Measurements from ENCODE around the gene STK17A. TPM values are rescaled to one million over a fixed set of nuclear protein-coding genes. Genes with fewer than 3 reads are reported as not detected.

STK17A gene
- polyA plus RNA-seq, 1 of the 3 experiments (the other 2 are of a cell fraction): 47.8 TPM

DNA sequence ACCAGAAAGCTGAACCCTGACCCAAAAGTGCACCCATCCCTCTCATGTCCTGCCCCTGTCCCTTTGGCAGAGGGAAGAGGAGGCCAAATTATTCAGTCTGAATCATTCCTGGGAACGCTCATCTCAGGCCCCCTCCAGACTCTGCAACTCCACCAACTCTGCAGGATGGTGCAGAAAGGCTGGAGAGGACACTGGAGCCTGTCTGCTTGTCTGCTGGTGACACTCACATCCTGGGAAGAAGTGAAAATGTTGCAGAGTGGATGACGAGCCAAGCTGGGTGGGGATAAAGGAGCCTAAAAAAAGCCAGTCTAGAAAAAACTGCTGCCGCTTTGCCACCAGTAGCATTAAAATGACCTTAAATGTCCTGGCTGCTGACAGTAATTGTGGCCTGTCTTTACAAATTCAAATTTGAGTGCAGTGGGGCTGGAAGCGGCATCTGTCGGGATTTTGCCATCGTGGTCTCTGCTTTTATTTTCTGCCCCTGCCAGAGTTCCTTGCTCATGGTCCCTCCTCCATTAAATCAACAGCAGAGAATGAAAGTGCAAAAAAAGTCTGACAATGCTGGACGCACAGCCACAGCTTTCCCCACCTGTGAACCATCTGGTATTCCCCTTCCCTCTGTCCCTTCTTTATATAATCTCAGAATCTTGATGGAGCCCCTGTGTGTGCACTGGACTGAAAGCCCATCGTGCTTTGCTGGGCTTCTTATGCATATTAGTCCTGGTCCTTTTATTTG lies 63.9 kb downstream of the STK17A start (continued):
- TF ChIP-seq FOXM1 (IDR thresholded peaks at IDR 0.05; ENCODE audit: low read depth): peak; percentile 58; the same call in 1 of the 2 replicates
- TF ChIP-seq JUND (IDR thresholded peaks at IDR 0.05): peak; percentile 24; the same call in 1 of the 2 replicates
- TF ChIP-seq, protein P1, sequence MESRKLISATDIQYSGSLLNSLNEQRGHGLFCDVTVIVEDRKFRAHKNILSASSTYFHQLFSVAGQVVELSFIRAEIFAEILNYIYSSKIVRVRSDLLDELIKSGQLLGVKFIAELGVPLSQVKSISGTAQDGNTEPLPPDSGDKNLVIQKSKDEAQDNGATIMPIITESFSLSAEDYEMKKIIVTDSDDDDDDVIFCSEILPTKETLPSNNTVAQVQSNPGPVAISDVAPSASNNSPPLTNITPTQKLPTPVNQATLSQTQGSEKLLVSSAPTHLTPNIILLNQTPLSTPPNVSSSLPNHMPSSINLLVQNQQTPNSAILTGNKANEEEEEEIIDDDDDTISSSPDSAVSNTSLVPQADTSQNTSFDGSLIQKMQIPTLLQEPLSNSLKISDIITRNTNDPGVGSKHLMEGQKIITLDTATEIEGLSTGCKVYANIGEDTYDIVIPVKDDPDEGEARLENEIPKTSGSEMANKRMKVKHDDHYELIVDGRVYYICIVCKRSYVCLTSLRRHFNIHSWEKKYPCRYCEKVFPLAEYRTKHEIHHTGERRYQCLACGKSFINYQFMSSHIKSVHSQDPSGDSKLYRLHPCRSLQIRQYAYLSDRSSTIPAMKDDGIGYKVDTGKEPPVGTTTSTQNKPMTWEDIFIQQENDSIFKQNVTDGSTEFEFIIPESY (IDR thresholded peaks at IDR 0.05; ENCODE audit: borderline replicate concordance, low read depth): 0 out of 2 replicates have a peak, but pooled peaks have one; percentile 16
- TF ChIP-seq TAF1 (IDR thresholded peaks at IDR 0.05; ENCODE audit: borderline replicate concordance, low read depth, low read length): peak; percentile 35; the same call in 1 of the 2 replicates
- TF ChIP-seq SIN3A (IDR thresholded peaks at IDR 0.05; ENCODE audit: borderline replicate concordance, low read depth, low read length): peak; percentile 68; the same call in 1 of the 2 replicates
- TF ChIP-seq GATA2 (CRISPR knock-in tag; IDR thresholded peaks at IDR 0.05): peak; percentile 47; the same call in 1 of the 2 replicates
- TF ChIP-seq RFX5 (IDR thresholded peaks at IDR 0.05; ENCODE audit: low read length): no peak
- TF ChIP-seq TEAD4 (IDR thresholded peaks at IDR 0.05; ENCODE audit: borderline replicate concordance, insufficient read depth): peak; percentile 32
- TF ChIP-seq FOSL2 (IDR thresholded peaks at IDR 0.05; ENCODE audit: borderline replicate concordance, low read depth): peak; percentile 67; the same call in 1 of the 2 replicates

DNA sequence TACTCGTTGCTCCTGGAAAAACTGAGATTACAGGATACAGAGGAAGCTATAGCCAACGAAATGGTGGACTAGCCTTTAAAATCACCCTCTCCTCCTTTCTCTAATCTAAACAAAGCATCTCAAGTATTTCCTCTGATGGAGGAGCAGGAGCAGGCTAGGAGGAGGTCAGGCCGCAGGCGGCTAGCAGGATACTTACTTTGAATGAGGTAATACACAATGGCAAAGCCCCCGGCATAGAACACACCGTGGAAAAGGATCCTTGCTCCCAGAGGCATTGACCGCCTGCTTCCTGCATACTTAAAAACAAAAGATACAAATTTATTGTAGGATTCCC lies 64.4 kb downstream of the STK17A start:
- H3K4me2 ChIP-seq: peak overlapping the region; percentile 85
- peak overlapping the region; percentile 20 to 44; a peak in 3 of 4 replicates for H3K4me3 ChIP-seq (ENCODE audit: low read depth in 2 of 2, low read length in 1 of 2)
- no peaks in the 10 kb centered on the region for H3K9me3 ChIP-seq
- H4K20me1 ChIP-seq (ENCODE audit: insufficient read depth): no peaks in the 10 kb centered on the region
- TF ChIP-seq, protein P2, sequence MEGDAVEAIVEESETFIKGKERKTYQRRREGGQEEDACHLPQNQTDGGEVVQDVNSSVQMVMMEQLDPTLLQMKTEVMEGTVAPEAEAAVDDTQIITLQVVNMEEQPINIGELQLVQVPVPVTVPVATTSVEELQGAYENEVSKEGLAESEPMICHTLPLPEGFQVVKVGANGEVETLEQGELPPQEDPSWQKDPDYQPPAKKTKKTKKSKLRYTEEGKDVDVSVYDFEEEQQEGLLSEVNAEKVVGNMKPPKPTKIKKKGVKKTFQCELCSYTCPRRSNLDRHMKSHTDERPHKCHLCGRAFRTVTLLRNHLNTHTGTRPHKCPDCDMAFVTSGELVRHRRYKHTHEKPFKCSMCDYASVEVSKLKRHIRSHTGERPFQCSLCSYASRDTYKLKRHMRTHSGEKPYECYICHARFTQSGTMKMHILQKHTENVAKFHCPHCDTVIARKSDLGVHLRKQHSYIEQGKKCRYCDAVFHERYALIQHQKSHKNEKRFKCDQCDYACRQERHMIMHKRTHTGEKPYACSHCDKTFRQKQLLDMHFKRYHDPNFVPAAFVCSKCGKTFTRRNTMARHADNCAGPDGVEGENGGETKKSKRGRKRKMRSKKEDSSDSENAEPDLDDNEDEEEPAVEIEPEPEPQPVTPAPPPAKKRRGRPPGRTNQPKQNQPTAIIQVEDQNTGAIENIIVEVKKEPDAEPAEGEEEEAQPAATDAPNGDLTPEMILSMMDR (IDR thresholded peaks at IDR 0.05): no peak
- peak; percentile 66; the same call in 1 of the 2 replicates for TF ChIP-seq RXRA (IDR thresholded peaks at IDR 0.05; ENCODE audit: borderline replicate concordance, low read depth)
- peak; percentile 26; the same call in 1 of the 2 replicates for TF ChIP-seq FOSL2 (IDR thresholded peaks at IDR 0.05; ENCODE audit: borderline replicate concordance, low read depth)
- TF ChIP-seq POLR2AphosphoS5 (IDR thresholded peaks at IDR 0.05; ENCODE audit: low read depth, low read length): no peak; the same call in 1 of the 2 replicates
- TF ChIP-seq GATA2 (CRISPR knock-in tag; IDR thresholded peaks at IDR 0.05): peak; percentile 1; the same call in 1 of the 2 replicates
- no peak for TF ChIP-seq GABPA (IDR thresholded peaks at IDR 0.05; ENCODE audit: low read depth)
- peaks cover 66% of the 10 kb centered on the region for H3F3A ChIP-seq (replicated peaks; ENCODE audit: insufficient read depth)
- no peaks in the 10 kb centered on the region for H3K9me2 ChIP-seq
- H3K9ac ChIP-seq: peak overlapping the region; percentile 93
- H3K79me2 ChIP-seq (ENCODE audit: insufficient read depth): peaks cover 64% of the 10 kb centered on the region
- H3K27ac ChIP-seq (ENCODE audit: low read depth in 2 of 2, low read length in 1 of 2): peak overlapping the region; percentile 98 to 100
- DNase-seq: no peak
- POLR2A ChIA-PET: no interaction called here
- H2AFZ ChIP-seq (ENCODE audit: low read depth): no peak overlapping the region
- H3K27me3 ChIP-seq (ENCODE audit: insufficient read depth): no peaks in the 10 kb centered on the region
- CTCF ChIA-PET: interaction anchor here (1.2 to 6.7 kb wide), 5 partner anchors 9 to 192 kb away, joined by 3 to 45 read pairs (median 9); partner anchors contain the start of gene STK17A
- peaks cover 65 to 68% of the 10 kb centered on the region in 2 experiments for H3K4me1 ChIP-seq (ENCODE audit: control insufficient read depth in 1 of 2, insufficient read depth in 2 of 2, low read depth in 1 of 2, low read length in 1 of 2)
- H3K36me3 ChIP-seq (replicated peaks in 1 of 2; ENCODE audit: control insufficient read depth in 1 of 2, insufficient read depth in 2 of 2, low read length in 1 of 2): peaks cover 10 to 34% of the 10 kb centered on the region in 2 experiments
- 11% methylated on average over 7 of the region's 7 CpGs for WGBS (ENCODE audit: low lambda C conversion rate)
